Mesenchymal stem cell (in vitro differentiated cells and primary cell): ENCODE measurements around the gene VEGFA.

ENCODE experiments used
- DNase-seq: peaks from one replicate; pipeline ENCODE4 v3.0.0-alpha.2; 2013
- H2AFZ ChIP-seq: one replicate; pipeline ENCODE4 v1.6.1; 2013; ENCODE audit warnings: low read depth, mild to moderate bottlenecking, control low read depth, inconsistent platforms, low read length, moderate library complexity
- H2AK5ac ChIP-seq: 2 replicates; pipeline ENCODE4 v1.6.1; 2013; ENCODE audit warnings: low read length, moderate library complexity, mild to moderate bottlenecking, inconsistent platforms; ENCODE audit not compliant: severe bottlenecking
- H2BK120ac ChIP-seq: one replicate; pipeline ENCODE4 v1.6.1; 2013; ENCODE audit warnings: low read depth, mild to moderate bottlenecking, inconsistent platforms, low read length, moderate library complexity
- H2BK12ac ChIP-seq, 2 experiments: one replicate each; pipeline ENCODE4 v1.6.1; 2013; ENCODE audit warnings: inconsistent platforms in 2 of 2, low read length in 2 of 2, mild to moderate bottlenecking in 2 of 2, moderate library complexity in 2 of 2, control low read depth in 1 of 2
- H2BK15ac ChIP-seq: one replicate; pipeline ENCODE4 v1.6.1; 2013; ENCODE audit warnings: mild to moderate bottlenecking, low read depth, inconsistent platforms; ENCODE audit not compliant: poor library complexity, severe bottlenecking
- H2BK5ac ChIP-seq: 2 replicates; pipeline ENCODE4 v1.6.1; 2013; ENCODE audit warnings: low read depth, mild to moderate bottlenecking, low read length, control low read depth, inconsistent platforms; ENCODE audit not compliant: poor library complexity, severe bottlenecking
- H3K14ac ChIP-seq, 2 experiments: one replicate each; pipeline ENCODE4 v1.6.1; 2013; ENCODE audit warnings: inconsistent platforms in 2 of 2, low read length in 2 of 2, control low read depth in 1 of 2, mild to moderate bottlenecking in 1 of 2, moderate library complexity in 1 of 2
- H3K18ac ChIP-seq, 2 experiments: one replicate each; pipeline ENCODE4 v1.6.1; 2013; ENCODE audit warnings: inconsistent platforms in 2 of 2, low read length in 2 of 2, control low read depth in 1 of 2, low read depth in 1 of 2, mild to moderate bottlenecking in 1 of 2
- H3K23ac ChIP-seq, 2 experiments: one replicate each; pipeline ENCODE4 v1.6.1; 2013; ENCODE audit warnings: inconsistent platforms in 2 of 2, low read length in 2 of 2, mild to moderate bottlenecking in 2 of 2, moderate library complexity in 2 of 2, control low read depth in 1 of 2
- H3K27ac ChIP-seq: 2 replicates; pipeline ENCODE4 v1.5.1; 2013; ENCODE audit warnings: mild to moderate bottlenecking, moderate library complexity, low read length, control low read depth, inconsistent platforms; ENCODE audit not compliant: poor library complexity, severe bottlenecking
- H3K27me3 ChIP-seq, 2 experiments: 2 replicates each; pipeline versions ENCODE4 v1.6.1 to v1.7.0; 2013; ENCODE audit warnings: low read length in 2 of 2, mild to moderate bottlenecking in 2 of 2, moderate library complexity in 2 of 2, control low read depth in 1 of 2, inconsistent platforms in 1 of 2; ENCODE audit not compliant: control insufficient read depth in 1 of 2, insufficient read depth in 1 of 2
- H3K36me3 ChIP-seq, 2 experiments: 2 replicates each; pipeline versions ENCODE4 v1.6.1 to v1.7.0; 2013; ENCODE audit warnings: low read length in 2 of 2, control low read depth in 1 of 2, inconsistent platforms in 1 of 2, low read depth in 1 of 2, mild to moderate bottlenecking in 1 of 2; ENCODE audit not compliant: insufficient read depth in 2 of 2, control insufficient read depth in 1 of 2
- H3K4ac ChIP-seq, 2 experiments: one replicate each; pipeline ENCODE4 v1.6.1; 2013; ENCODE audit warnings: inconsistent platforms in 2 of 2, low read length in 2 of 2, mild to moderate bottlenecking in 2 of 2, moderate library complexity in 2 of 2, control low read depth in 1 of 2, low read depth in 1 of 2
- H3K4me1 ChIP-seq: 2 replicates; pipeline ENCODE4 v1.6.1; 2013; ENCODE audit warnings: low read depth, low read length, control low read depth; ENCODE audit not compliant: control insufficient read depth, insufficient read depth
- H3K4me2 ChIP-seq: 2 replicates; pipeline ENCODE4 v1.6.1; 2013; ENCODE audit warnings: low read length, mild to moderate bottlenecking, inconsistent platforms; ENCODE audit not compliant: poor library complexity, severe bottlenecking
- H3K4me3 ChIP-seq, 2 experiments: 2 replicates each; pipeline versions ENCODE4 v1.5.1 to v1.7.0; 2013; ENCODE audit warnings: low read length in 2 of 2, mild to moderate bottlenecking in 2 of 2, control low read depth in 1 of 2, low read depth in 1 of 2; ENCODE audit not compliant: insufficient read depth in 1 of 2
- H3K79me1 ChIP-seq: replicated peaks from 2 replicates; pipeline ENCODE4 v1.6.1; 2013; ENCODE audit warnings: mild to moderate bottlenecking, control low read depth, low read length, inconsistent platforms; ENCODE audit not compliant: poor library complexity, severe bottlenecking
- H3K9ac ChIP-seq: 2 replicates; pipeline ENCODE4 v1.7.0; 2013; ENCODE audit warnings: mild to moderate bottlenecking, low read length, moderate library complexity
- H3K9me3 ChIP-seq: 2 replicates; pipeline ENCODE4 v1.7.0; 2013; ENCODE audit warnings: mild to moderate bottlenecking, low read length; ENCODE audit not compliant: control insufficient read depth
- H4K8ac ChIP-seq: one replicate; pipeline ENCODE4 v1.6.1; 2013; ENCODE audit warnings: inconsistent platforms, mild to moderate bottlenecking, low read length, moderate library complexity
- H4K91ac ChIP-seq: one replicate; pipeline ENCODE4 v1.6.1; 2013; ENCODE audit warnings: mild to moderate bottlenecking, low read length, inconsistent platforms
- WGBS: methylation state at CpG from one replicate; pipeline ENCODE4 v1.1.7; 2013; ENCODE audit warnings: mixed read lengths; 5-methylcytosine and 5-hydroxymethylcytosine counted together

VEGFA gene

DNA sequence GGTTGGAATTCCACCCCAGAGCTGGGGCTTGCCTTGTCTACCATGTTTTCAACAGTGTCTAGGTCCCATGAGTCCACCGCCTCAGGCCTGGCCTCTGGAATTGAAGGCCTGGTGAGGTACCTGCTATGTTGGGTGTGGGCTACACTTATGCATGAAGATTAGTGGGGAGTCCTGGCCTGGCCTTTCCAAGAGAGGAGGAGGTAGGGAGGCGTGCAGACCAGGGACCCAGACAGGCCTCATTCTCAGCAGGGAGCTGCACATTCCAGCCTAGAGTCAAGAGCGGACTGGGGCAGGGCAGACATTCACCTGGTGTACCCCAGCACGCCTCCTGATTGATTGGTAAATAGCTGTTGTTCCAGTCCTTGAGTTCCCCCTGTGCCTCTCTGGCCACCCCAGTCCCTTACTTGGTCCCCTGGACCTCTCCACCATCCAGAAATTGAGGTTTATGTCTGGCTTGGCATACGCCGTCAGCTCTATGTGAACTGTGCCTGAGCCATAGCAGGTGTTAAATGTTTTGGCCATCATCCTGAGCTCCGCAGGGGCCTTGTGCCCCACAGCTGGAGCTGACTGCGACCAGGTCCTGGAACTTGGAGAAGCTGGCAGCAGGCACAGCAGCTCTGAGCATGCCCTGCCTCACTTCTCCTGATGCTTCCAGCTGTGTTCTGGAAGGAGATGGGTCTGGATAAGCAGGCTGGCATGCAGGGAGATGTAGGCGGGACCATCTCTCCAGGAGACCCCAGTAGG lies 8.2 kb upstream of the VEGFA start:
- Histone ChIP-seq H3K4ac (no peak overlapping the region), H4K8ac (no peak overlapping the region), H4K91ac (no peak overlapping the region), H3K9ac (no peak overlapping the region), H3K36me3 (no peaks in the 10 kb centered on the region), H2BK5ac (no peak overlapping the region), H3K27ac (no peak overlapping the region), H2BK15ac (no peak overlapping the region), H3K9me3 (no peaks in the 10 kb centered on the region), H2AK5ac (no peak overlapping the region), H3K23ac (no peak overlapping the region), H2BK120ac (no peak overlapping the region), H3K4me3 (no peak overlapping the region), H2AFZ (no peak overlapping the region), H3K79me1 (no peaks in the 10 kb centered on the region), H3K14ac (no peak overlapping the region), H3K27me3 (peaks cover 13 to 30% of the 10 kb centered on the region in 2 experiments), H3K4me2 (no peak overlapping the region), H2BK12ac (no peak overlapping the region), H3K18ac (no peak overlapping the region), H3K4me1 (peaks cover 11% of the 10 kb centered on the region)
- DNase-seq: no peak
- 91% methylated on average over 9 of the region's 9 CpGs for WGBS

- H4K91ac ChIP-seq: no peak overlapping the region
- WGBS: 96% methylated on average over 3 of the region's 5 CpGs
Measured at GRCh38 chr6:43762410-43762768, 7.6 kb upstream of the VEGFA start.

DNA sequence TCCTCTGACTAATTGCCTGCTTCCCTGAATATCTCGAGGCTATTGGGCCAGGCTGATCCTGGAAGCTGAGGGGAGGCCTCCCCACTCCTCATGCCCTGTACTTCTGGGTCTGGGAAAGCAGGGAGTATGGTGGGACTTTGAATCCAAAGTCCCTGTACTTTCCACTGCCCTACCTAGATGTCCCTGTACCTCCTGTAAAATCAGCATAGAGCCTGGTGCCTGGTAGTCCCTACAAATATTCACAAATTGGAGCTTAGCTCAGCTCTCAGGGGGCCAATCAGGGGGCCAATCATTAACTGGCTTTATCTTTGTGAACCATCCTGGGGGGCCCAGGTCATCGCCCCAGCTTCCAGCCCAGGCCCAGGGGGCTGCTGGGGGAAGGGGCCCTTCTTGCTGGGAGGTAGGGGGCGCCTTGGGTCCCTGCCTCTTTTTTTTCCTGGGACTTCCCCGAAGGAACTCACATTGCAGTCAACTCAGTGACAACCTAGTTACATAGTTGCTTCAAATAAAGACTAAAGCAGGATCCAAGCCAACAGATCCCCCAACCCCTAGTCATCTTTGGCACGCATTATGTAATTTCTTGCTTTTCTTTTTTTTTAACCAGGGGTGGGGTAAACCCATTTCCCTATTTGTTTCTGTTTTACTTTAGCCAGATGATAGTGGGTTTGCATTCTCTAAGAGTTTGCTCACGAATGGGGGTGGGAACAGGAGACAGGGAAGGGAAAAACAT lies 6.9 kb upstream of the VEGFA start:
- Histone ChIP-seq H3K18ac (no peak overlapping the region), H3K4ac (no peak overlapping the region), H2BK120ac (no peak overlapping the region), H3K27ac (no peak overlapping the region), H3K4me1 (peaks cover 11% of the 10 kb centered on the region), H2BK5ac (no peak overlapping the region), H2AFZ (no peak overlapping the region), H3K9me3 (no peaks in the 10 kb centered on the region), H3K9ac (no peak overlapping the region), H2AK5ac (no peak overlapping the region), H4K91ac (no peak overlapping the region), H2BK15ac (no peak overlapping the region), H3K4me2 (no peak overlapping the region), H2BK12ac (no peak overlapping the region), H3K79me1 (no peaks in the 10 kb centered on the region), H3K27me3 (peaks cover 13 to 30% of the 10 kb centered on the region in 2 experiments), H3K23ac (no peak overlapping the region), H3K4me3 (no peak overlapping the region), H4K8ac (no peak overlapping the region), H3K14ac (no peak overlapping the region), H3K36me3 (no peaks in the 10 kb centered on the region)
- WGBS: 56% methylated on average over 4 of the region's 6 CpGs
- peak; percentile 40 for DNase-seq

More at GRCh38 chr6:43762410-43762768, 7.6 kb upstream of the VEGFA start:
- Histone ChIP-seq H3K36me3 (no peaks in the 10 kb centered on the region), H3K4me2 (no peak overlapping the region), H3K9me3 (no peaks in the 10 kb centered on the region), H3K9ac (no peak overlapping the region), H2BK120ac (no peak overlapping the region), H3K79me1 (no peaks in the 10 kb centered on the region), H3K14ac (no peak overlapping the region), H3K27ac (no peak overlapping the region), H3K23ac (no peak overlapping the region), H3K18ac (no peak overlapping the region), H3K4ac (no peak overlapping the region), H2BK12ac (no peak overlapping the region), H2BK5ac (no peak overlapping the region), H2AFZ (no peak overlapping the region), H2BK15ac (no peak overlapping the region), H3K27me3 (peaks cover 13 to 30% of the 10 kb centered on the region in 2 experiments), H2AK5ac (no peak overlapping the region), H3K4me1 (peaks cover 11% of the 10 kb centered on the region), H3K4me3 (no peak overlapping the region), H4K8ac (no peak overlapping the region)
- DNase-seq: no peak

DNA sequence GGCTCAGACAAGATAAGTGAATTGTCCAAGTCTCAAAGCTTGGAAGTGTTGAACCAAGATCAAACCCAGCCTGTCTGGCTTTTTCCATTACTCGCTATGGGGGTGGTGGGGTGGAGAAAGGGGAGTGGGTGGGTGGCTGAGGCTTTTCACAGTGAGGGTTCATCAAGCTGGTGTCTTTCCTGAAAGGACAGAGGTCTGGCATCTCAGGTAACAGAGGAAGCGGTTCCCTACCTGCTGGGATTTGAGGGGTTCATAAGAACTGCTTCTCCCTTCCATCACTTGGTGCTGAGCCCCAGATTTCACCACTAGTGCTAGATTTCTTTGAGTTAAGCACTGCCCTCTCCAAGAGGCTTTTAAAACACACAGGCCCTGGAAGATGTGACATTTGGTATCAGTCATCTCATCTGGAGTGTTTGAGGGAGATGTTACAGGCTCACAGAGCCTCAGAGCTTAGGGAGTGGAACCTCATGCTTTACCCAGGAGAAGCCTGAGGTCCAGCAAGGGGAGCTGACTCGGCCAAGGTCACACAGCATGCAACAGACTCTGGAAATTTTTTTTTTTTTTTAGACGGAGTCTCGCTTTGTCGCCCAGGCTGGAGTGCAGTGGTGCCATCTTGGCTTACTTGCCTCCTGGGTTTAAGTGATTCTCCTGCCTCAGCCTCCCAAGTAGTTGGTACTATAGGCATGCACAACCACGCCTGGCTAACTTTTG lies 6.0 kb upstream of the VEGFA start:
- H3K4ac ChIP-seq: no peak overlapping the region
- WGBS: 90% methylated on average over 7 of the region's 7 CpGs
- no peaks in the 10 kb centered on the region for H3K9me3 ChIP-seq
- peaks cover 11 to 30% of the 10 kb centered on the region in 2 experiments for H3K27me3 ChIP-seq
- H2AK5ac ChIP-seq: no peak overlapping the region
- no peak overlapping the region for H3K4me3 ChIP-seq
- no peak overlapping the region for H3K9ac ChIP-seq
- H3K14ac ChIP-seq: no peak overlapping the region
- H3K4me1 ChIP-seq: peaks cover 11% of the 10 kb centered on the region
- H4K91ac ChIP-seq: no peak overlapping the region
- no peak overlapping the region for H2BK5ac ChIP-seq
- H3K79me1 ChIP-seq: no peaks in the 10 kb centered on the region
- H3K23ac ChIP-seq: no peak overlapping the region
- H3K18ac ChIP-seq: no peak overlapping the region
- no peaks in the 10 kb centered on the region for H3K36me3 ChIP-seq
- H2BK12ac ChIP-seq: no peak overlapping the region
- H2BK120ac ChIP-seq: no peak overlapping the region
- H2BK15ac ChIP-seq: no peak overlapping the region
- no peak overlapping the region for H4K8ac ChIP-seq
- H3K27ac ChIP-seq: no peak overlapping the region
- DNase-seq: no peak
- H3K4me2 ChIP-seq: no peak overlapping the region
- H2AFZ ChIP-seq: no peak overlapping the region
